HG03159 (cell line): ENCODE results near the gene TYW1B.
"Not testable (repeated sequence)": the region's sequence is repeated elsewhere in the genome, so short reads cannot be mapped to it uniquely, and the experiment has no call there.

Experiments used
- ATAC-seq: cut with Tn5 transposase; IDR thresholded peaks from one replicate; pipeline ENCODE4 v1.9.1; 2021; ENCODE audit warnings: mild to moderate bottlenecking, moderate library complexity; ENCODE audit not compliant: unreplicated experiment

The TYW1B gene

GRCh38 chr7:72632765-72633292, 195.2 kb downstream of the TYW1B start:
- not testable (repeated sequence) for ATAC-seq

GRCh38 chr7:72628375-72628774, 199.6 kb downstream of the TYW1B start:
- not testable (repeated sequence) for ATAC-seq

- ATAC-seq = not testable (repeated sequence)
Measured at GRCh38 chr7:72626428-72627011, 201.5 kb downstream of the TYW1B start.

- peak; percentile 78 for ATAC-seq
Measured at GRCh38 chr7:72625721-72626423, 202.1 kb downstream of the TYW1B start.

- no peak for ATAC-seq
Measured at GRCh38 chr7:72622532-72622931, 205.5 kb downstream of the TYW1B start.

GRCh38 chr7:72621761-72622187, 206.2 kb downstream of the TYW1B start:
- ATAC-seq = not testable (repeated sequence)

GRCh38 chr7:72620923-72621322, 207.1 kb downstream of the TYW1B start:
- ATAC-seq = not testable (repeated sequence)

GRCh38 chr7:72618435-72619180, 209.4 kb downstream of the TYW1B start:
- ATAC-seq = not testable (repeated sequence)

- ATAC-seq = not testable (repeated sequence)
Measured at GRCh38 chr7:72609761-72610160, 218.2 kb downstream of the TYW1B start.

- not testable (repeated sequence) for ATAC-seq
Measured at GRCh38 chr7:72607988-72608387, 220.0 kb downstream of the TYW1B start.

- ATAC-seq = not testable (repeated sequence)
Measured at GRCh38 chr7:72605863-72606431, 222.1 kb downstream of the TYW1B start.

- not testable (repeated sequence) for ATAC-seq
Measured at GRCh38 chr7:72604771-72605611, 223.0 kb downstream of the TYW1B start.

- not testable (repeated sequence) for ATAC-seq
Measured at GRCh38 chr7:72603476-72603875, 224.5 kb downstream of the TYW1B start.

- no peak for ATAC-seq
Measured at GRCh38 chr7:72603073-72603472, 224.9 kb downstream of the TYW1B start.

- ATAC-seq = not testable (repeated sequence)
Measured at GRCh38 chr7:72601683-72602082, 226.3 kb downstream of the TYW1B start.

GRCh38 chr7:72590023-72590422, 238.0 kb downstream of the TYW1B start:
- not testable (repeated sequence) for ATAC-seq

GRCh38 chr7:72587267-72587666, 240.7 kb downstream of the TYW1B start:
- not testable (repeated sequence) for ATAC-seq

GRCh38 chr7:72584576-72584975, 243.4 kb downstream of the TYW1B start:
- ATAC-seq = not testable (repeated sequence)

- not testable (repeated sequence) for ATAC-seq
Measured at GRCh38 chr7:72583620-72584361, 244.2 kb downstream of the TYW1B start.
